ENCODE measurements around the gene DDX39B. TPM values are rescaled to one million over a fixed set of nuclear protein-coding genes. Genes with fewer than 3 reads are reported as not detected.

Gene DDX39B
- total RNA-seq, 1 donor from 2014 or later, result 134 TPM

GRCh38 chr6:31530659-31531058 lies 11.1 kb downstream of the DDX39B start:
- intact Hi-C loops (cut with DNase I), result no loop called here

GRCh38 chr6:31529329-31530150 lies 12.3 kb downstream of the DDX39B start:
- H3K27me3 ChIP-seq, result no peaks in the 10 kb centered on the region
- no peaks in the 10 kb centered on the region for H3K4me1 ChIP-seq
- no peaks in the 10 kb centered on the region for H3K9me3 ChIP-seq
- DNase-seq (ENCODE audit: low spot score in 2 of 2), result no peak
- intact Hi-C loops (cut with DNase I), result loop anchor here (5.0 kb wide), 1 partner anchor 37 kb away; no protein-coding TSS in a partner anchor
- H3K27ac ChIP-seq, result no peak overlapping the region
- no peak overlapping the region for H3K4me3 ChIP-seq
- TF ChIP-seq CTCF (IDR thresholded peaks at IDR 0.05), result no peak
- peaks cover 38 to 50% of the 10 kb centered on the region in 2 donors for H3K36me3 ChIP-seq

More at GRCh38 chr6:31530659-31531058, 11.1 kb downstream of the DDX39B start:
- Histone ChIP-seq H3K36me3 (peaks cover 49 to 61% of the 10 kb centered on the region in 2 donors), H3K4me3 (no peak overlapping the region), H3K27ac (no peak overlapping the region), H3K27me3 (no peaks in the 10 kb centered on the region), H3K9me3 (no peaks in the 10 kb centered on the region), H3K4me1 (no peaks in the 10 kb centered on the region)
- no peak for DNase-seq (ENCODE audit: low spot score in 2 of 2)
- TF ChIP-seq CTCF (IDR thresholded peaks at IDR 0.05), result no peak

GRCh38 chr6:31528821-31529328 lies 12.9 kb downstream of the DDX39B start, which contains the start of gene MCCD1:
TSS of gene MCCD1 (plus strand) at chr6:31528962. CDS start at chr6:31529015, 53 bp downstream.
- no peak for TF ChIP-seq CTCF (IDR thresholded peaks at IDR 0.05)
- intact Hi-C loops (cut with DNase I), result loop anchor here (5.0 kb wide), 1 partner anchor 37 kb away; no protein-coding TSS in a partner anchor
- H3K4me3 ChIP-seq, result no peak within 1 kb of the TSS

GRCh38 chr6:31528307-31528777 lies 13.5 kb downstream of the DDX39B start:
- intact Hi-C loops (cut with DNase I), result loop anchor here (5.0 kb wide), 1 partner anchor 36 kb away; no protein-coding TSS in a partner anchor
- H3K27ac ChIP-seq, result no peak overlapping the region
- no peak for TF ChIP-seq CTCF (IDR thresholded peaks at IDR 0.05)

More at GRCh38 chr6:31528821-31529328, 12.9 kb downstream of the DDX39B start, which contains the start of gene MCCD1:
- H3K9me3 ChIP-seq, result no peaks in the 10 kb centered on the region
- no peaks in the 10 kb centered on the region for H3K4me1 ChIP-seq
- H3K27me3 ChIP-seq, result no peaks in the 10 kb centered on the region
- no peak within 1 kb of the TSS for H3K27ac ChIP-seq
- no peak for DNase-seq (ENCODE audit: low spot score in 2 of 2)
- H3K36me3 ChIP-seq, result peaks cover 31 to 44% of the 10 kb centered on the region in 2 donors

GRCh38 chr6:31525932-31526591 lies 15.7 kb downstream of the DDX39B start:
- Histone ChIP-seq H3K4me3 (no peak overlapping the region), H3K27me3 (no peaks in the 10 kb centered on the region), H3K4me1 (no peaks in the 10 kb centered on the region), H3K27ac (no peak overlapping the region), H3K9me3 (no peaks in the 10 kb centered on the region), H3K36me3 (peaks cover 5 to 17% of the 10 kb centered on the region in 2 donors)
- DNase-seq (ENCODE audit: low spot score in 2 of 2), result peak in 1 of 2 donors; percentile 48
- intact Hi-C loops (cut with DNase I), result loop anchor here (5.0 kb wide), 1 partner anchor 34 kb away; no protein-coding TSS in a partner anchor
- no peak for TF ChIP-seq CTCF (IDR thresholded peaks at IDR 0.05)

More at GRCh38 chr6:31528307-31528777, 13.5 kb downstream of the DDX39B start:
- Histone ChIP-seq H3K4me1 (no peaks in the 10 kb centered on the region), H3K27me3 (no peaks in the 10 kb centered on the region), H3K9me3 (no peaks in the 10 kb centered on the region), H3K36me3 (peaks cover 26 to 38% of the 10 kb centered on the region in 2 donors), H3K4me3 (no peak overlapping the region)
- no peak for DNase-seq (ENCODE audit: low spot score in 2 of 2)
